NCI-H460 (cell line): ENCODE data around the gene C19orf25. TPM values are rescaled to one million over a fixed set of nuclear protein-coding genes. Genes with fewer than 3 reads are reported as not detected.
"Not testable (repeated sequence)": the region's sequence is repeated elsewhere in the genome, so short reads cannot be mapped to it uniquely, and the experiment has no call there.

Source experiments
- DNase-seq: peaks from one replicate; pipeline ENCODE4 v3.0.0-alpha.2; 2016; ENCODE audit warnings: low read depth; ENCODE audit errors: extremely low read depth
- total RNA-seq: library from RNA; depleted of rRNA; stranded (reverse); fragments of >200 nt; shearing (Covaris generic); gene quantifications from 2 replicates; pipeline ENCODE4 v1.2.3, GENCODE V29; 2014

The C19orf25 gene
- total RNA-seq, 1 experiment from 2014 or later, result 21.0 TPM

GRCh38 chr19:1450735-1451731 is 28.0 kb downstream of the C19orf25 start:
- no peak for DNase-seq

- DNase-seq, result no peak
Measured at GRCh38 chr19:1449467-1450442, 29.3 kb downstream of the C19orf25 start, which contains the start of gene APC2. APC2 (plus strand) TSS chr19:1450121; CDS start chr19:1453002, 2,881 bp downstream.

GRCh38 chr19:1447944-1448343 is 31.1 kb downstream of the C19orf25 start:
- no peak for DNase-seq

GRCh38 chr19:1447504-1447903 is 31.5 kb downstream of the C19orf25 start:
- no peak for DNase-seq

- DNase-seq, result no peak
Measured at GRCh38 chr19:1446713-1447481, 32.1 kb downstream of the C19orf25 start.

- no peak for DNase-seq
Measured at GRCh38 chr19:1445932-1446712, 32.9 kb downstream of the C19orf25 start.

GRCh38 chr19:1445185-1445931 is 33.7 kb downstream of the C19orf25 start:
- peak; percentile 43 for DNase-seq

- DNase-seq, result no peak
Measured at GRCh38 chr19:1441677-1442438, 37.2 kb downstream of the C19orf25 start.

GRCh38 chr19:1441022-1441426 is 38.0 kb downstream of the C19orf25 start:
- DNase-seq, result no peak

- no peak for DNase-seq
Measured at GRCh38 chr19:1440418-1440801, 38.6 kb downstream of the C19orf25 start.

GRCh38 chr19:1439525-1440417 is 39.2 kb downstream of the C19orf25 start:
- not testable (repeated sequence) for DNase-seq

- no peak for DNase-seq
Measured at GRCh38 chr19:1438933-1439354, 40.1 kb downstream of the C19orf25 start.

- DNase-seq, result peak; percentile 86
Measured at GRCh38 chr19:1438035-1438932, 40.7 kb downstream of the C19orf25 start, which contains the start of gene RPS15. RPS15 (plus strand) TSS chr19:1438396; CDS start chr19:1438426, 30 bp downstream.

- no peak for DNase-seq
Measured at GRCh38 chr19:1437609-1438008, 41.4 kb downstream of the C19orf25 start.

GRCh38 chr19:1435378-1435989 is 43.5 kb downstream of the C19orf25 start:
- DNase-seq, result no peak
